K562 (cell line): ENCODE data around the gene ACLY. TPM values are rescaled to one million over a fixed set of nuclear protein-coding genes. Genes with fewer than 3 reads are reported as not detected.

ENCODE experiments used
- ATAC-seq: fragments of 200-7000 bp; cut with Tn5 transposase; 3 replicates; pipeline ENCODE4 v1.9.1; 2020; ENCODE audit warnings: moderate library complexity
- BruUV-seq: library from RNA; stranded (reverse); fragments of 400-500 nt; replicated peaks from 2 replicates; lab custom pipeline; 2021; lab: Mats Ljungman, UMichigan
- CTCF ChIA-PET: fragments of 300-600 bp; formaldehyde crosslinking; extraction: SDS; loops from one replicate; lab custom pipeline; 2021; ENCODE audit warnings: low intra/inter-chr PET ratio; lab: Yijun Ruan, JAX
- POLR2A ChIA-PET: fragments of 300-600, 350-650 bp; sonication (Branson Sonifier 250); formaldehyde crosslinking; extraction: SDS; loops from one replicate; lab custom pipeline; 2021; ENCODE audit warnings: antibody characterized with exemption, inconsistent platforms; lab: Yijun Ruan, JAX
- DNase-seq, 4 experiments: peaks; one replicate each; pipeline versions ENCODE4 v3.0.0 to v3.0.0-alpha.2; 2011 to 2018; ENCODE audit warnings: low spot score in 3 of 4, mixed read lengths in 3 of 4; ENCODE audit errors: extremely low read depth in 1 of 4
- FAIRE-seq: peaks from 2 replicates; lab custom pipeline; 2011; peaks lifted over from hg19 to GRCh38; lab: Jason Lieb, UNC
- H2AFZ ChIP-seq: 2 replicates; pipeline ENCODE4 v1.6.0; 2011; ENCODE audit warnings: low read depth, low read length, control low read depth, inconsistent platforms
- H3K27ac ChIP-seq: fragments of 200-600 bp; 3 replicates; pipeline ENCODE4 v1.8.0; 2011; ENCODE audit warnings: low read depth, mild to moderate bottlenecking, control low read depth, inconsistent platforms, low read length, moderate library complexity, mixed read lengths; ENCODE audit errors: extremely low read depth
- H3K27me3 ChIP-seq, 2 experiments: fragments of 300-600 bp in 1 of 2; 2 replicates in 1 of 2; 3 replicates in 1 of 2; pipeline versions ENCODE4 v1.6.0 to v1.8.0; 2011; ENCODE audit warnings: inconsistent platforms in 2 of 2, low read length in 2 of 2, mild to moderate bottlenecking in 1 of 2, mixed read lengths in 1 of 2, moderate library complexity in 1 of 2; ENCODE audit not compliant: control insufficient read depth in 2 of 2, insufficient read depth in 2 of 2
- H3K36me3 ChIP-seq: fragments of 300-600 bp; 3 replicates; pipeline ENCODE4 v1.8.0; 2011; ENCODE audit warnings: mild to moderate bottlenecking, low read length, inconsistent platforms; ENCODE audit not compliant: control insufficient read depth, insufficient read depth
- H3K4me1 ChIP-seq, 2 experiments: fragments of 200-600 bp in 1 of 2; replicated peaks in 1 of 2; 2 replicates in 1 of 2; 3 replicates in 1 of 2; pipeline versions ENCODE4 v1.5.1 to v1.8.0; 2011; ENCODE audit warnings: inconsistent platforms in 2 of 2, low read length in 2 of 2, mild to moderate bottlenecking in 1 of 2, mixed read lengths in 1 of 2, moderate library complexity in 1 of 2; ENCODE audit not compliant: control insufficient read depth in 2 of 2, insufficient read depth in 2 of 2
- H3K4me2 ChIP-seq: 2 replicates; pipeline ENCODE4 v1.6.1; 2011; ENCODE audit warnings: low read length, control low read depth, inconsistent platforms, mixed read lengths; ENCODE audit not compliant: insufficient read depth
- H3K4me3 ChIP-seq: fragments of 200-600 bp; sonication (generic), shearing (Covaris generic); 2 replicates; pipeline ENCODE4 v1.5.1; 2016; ENCODE audit warnings: control low read depth, inconsistent platforms
- H3K79me2 ChIP-seq: fragments of 200-600 bp; 3 replicates; pipeline ENCODE4 v1.8.0; 2011; ENCODE audit warnings: low read length, inconsistent platforms; ENCODE audit not compliant: control insufficient read depth, insufficient read depth
- H3K9ac ChIP-seq, 2 experiments: 2 replicates each; pipeline versions ENCODE4 v1.6.0 to v1.6.1; 2011; ENCODE audit warnings: low read depth in 2 of 2, low read length in 2 of 2, control low read depth in 1 of 2, inconsistent platforms in 1 of 2, mild to moderate bottlenecking in 1 of 2, mixed read lengths in 1 of 2; ENCODE audit not compliant: insufficient read depth in 1 of 2
- H3K9me1 ChIP-seq: one replicate; pipeline ENCODE4 v1.6.0; 2011; ENCODE audit warnings: inconsistent platforms, mild to moderate bottlenecking, low read length, moderate library complexity; ENCODE audit not compliant: control insufficient read depth, insufficient read depth
- H3K9me3 ChIP-seq: replicated peaks from 2 replicates; pipeline ENCODE4 v1.5.1; 2011; ENCODE audit warnings: low read depth, low read length, inconsistent platforms; ENCODE audit not compliant: control insufficient read depth, insufficient read depth
- H4K20me1 ChIP-seq: replicated peaks from 2 replicates; pipeline ENCODE4 v1.6.1; 2011; ENCODE audit warnings: low read length, inconsistent platforms, mixed read lengths; ENCODE audit not compliant: control insufficient read depth, insufficient read depth
- ADNP ChIP-seq: fragments of 200-800 bp; sonication (Bioruptor generic); IDR thresholded peaks from 2 replicates; pipeline ENCODE4 v1.6.1; 2016; ENCODE audit warnings: missing genetic modification characterization, missing compliant biosample characterization
- ETV1 ChIP-seq: fragments of 450-650 bp; conservative IDR thresholded peaks from 2 replicates; pipeline ENCODE4 v1.6.1; 2016; ENCODE audit warnings: missing genetic modification characterization, control low read depth, low read depth, missing compliant biosample characterization
- FOXP1 ChIP-seq: sonication (generic); formaldehyde crosslinking; IDR thresholded peaks from 2 replicates; pipeline ENCODE4 v1.8.0; 2022; ENCODE audit warnings: mild to moderate bottlenecking, missing genetic modification reagents
- FUS ChIP-seq: fragments of 200-400 bp; formaldehyde crosslinking; optimal IDR thresholded peaks from 2 replicates; pipeline ENCODE3; 2017; ENCODE audit warnings: low read depth, low read length
- HIVEP1 ChIP-seq: fragments of 250-450 bp; sonication (Bioruptor Pico); IDR thresholded peaks from 2 replicates; pipeline ENCODE4 v1.4.0; 2020; ENCODE audit warnings: mild to moderate bottlenecking
- HOXB6 ChIP-seq: fragments of 250-450 bp; sonication (Bioruptor Pico); IDR thresholded peaks from 2 replicates; pipeline ENCODE4 v1.5.1; 2022; ENCODE audit warnings: mild to moderate bottlenecking, borderline replicate concordance
- MCM3 ChIP-seq: fragments of 450-650 bp; IDR thresholded peaks from 2 replicates; pipeline ENCODE4 v1.6.1; 2016
- MECOM ChIP-seq: fragments of 250-450 bp; sonication (Bioruptor Pico); IDR thresholded peaks from 2 replicates; pipeline ENCODE4 v1.8.0; 2022; ENCODE audit warnings: inconsistent platforms
- MXI1 ChIP-seq: IDR thresholded peaks from 2 replicates; pipeline ENCODE4 v1.6.1; 2011; ENCODE audit warnings: low read depth, mild to moderate bottlenecking, improper control_type of control experiment, low read length
- NFIX ChIP-seq: fragments of 250-450 bp; sonication (Bioruptor Pico); IDR thresholded peaks from 2 replicates; pipeline ENCODE4 v1.4.0; 2020; ENCODE audit warnings: low read depth, mild to moderate bottlenecking, moderate library complexity
- PTRF ChIP-seq: fragments of 450-650 bp; IDR thresholded peaks from 2 replicates; pipeline ENCODE4 v1.6.1; 2016; ENCODE audit warnings: mild to moderate bottlenecking, missing genetic modification characterization, missing compliant biosample characterization
- SMARCA5 ChIP-seq: fragments of 450-650 bp; IDR thresholded peaks from 2 replicates; pipeline ENCODE4 v1.6.1; 2016
- XRCC4 ChIP-seq: IDR thresholded peaks from one replicate; pipeline ENCODE4 v1.6.1; 2011; ENCODE audit not compliant: insufficient read depth, insufficient read length; ENCODE audit errors: extremely low read depth
- ZNF274 ChIP-seq: IDR thresholded peaks from 2 replicates; pipeline ENCODE4 v1.6.1; 2011; ENCODE audit warnings: low read depth, mild to moderate bottlenecking, low read length, moderate library complexity, borderline replicate concordance
- ZNF431 ChIP-seq: sonication (generic); formaldehyde crosslinking; IDR thresholded peaks from 2 replicates; pipeline ENCODE4 v1.8.0; 2022; ENCODE audit warnings: mild to moderate bottlenecking, missing genetic modification reagents
- ZNF584 ChIP-seq: fragments of 200-800 bp; sonication (Bioruptor generic); IDR thresholded peaks from 2 replicates; pipeline ENCODE4 v1.6.1; 2016; ENCODE audit warnings: low read depth, mild to moderate bottlenecking, missing genetic modification characterization, missing compliant biosample characterization
- WGBS: fragments of 100-300 bp; shearing (Covaris generic); methylation state at CpG from one replicate; pipeline ENCODE4 v1.1.6; 2016; ENCODE audit warnings: low coverage, mixed read lengths; ENCODE audit not compliant: insufficient coverage; ENCODE audit errors: missing lambda C conversion rate; 5-methylcytosine and 5-hydroxymethylcytosine counted together
- in situ Hi-C: fragments of 300-500 bp; cut with MboI; formaldehyde crosslinking; loops from 4 replicates; pipeline ENCODE4 v1.15.0; 2018; ENCODE audit warnings: inconsistent platforms, mixed read lengths
- intact Hi-C: fragments of 100-400 bp; cut with micrococcal nuclease; formaldehyde crosslinking; loops from 2 replicates; pipeline ENCODE4 v1.14.2; 2022
- polyA plus RNA-seq, 8 experiments: library from polyadenylated mRNA; depleted of rRNA in 4 of 8; stranded (reverse) in 5 of 8; unstranded in 3 of 8; fragments of >200 nt; fragmentation: Nextera tagmentation in 2 of 8; fragmentation: Illumina TruSeq in 1 of 8; extraction: Ambion mirVana in 2 of 8; extraction: Trizol in 1 of 8; gene quantifications; 2 replicates each; pipeline versions ENCODE4 v1.2.1 to v1.2.3, GENCODE V29; 2011 to 2014; ENCODE audit warnings: inconsistent platforms in 1 of 8, missing spikeins in 1 of 8
- total RNA-seq, 7 experiments: library from RNA; depleted of rRNA in 6 of 7; stranded (reverse); fragments of >200 nt in 6 of 7; fragmentation: Illumina TruSeq in 2 of 7; extraction: Trizol in 2 of 7; gene quantifications; 2 replicates each; pipeline versions ENCODE4 v1.2.1 to v1.2.3, GENCODE V29; 2011 to 2021; ENCODE audit warnings: low replicate concordance in 1 of 7
- TF ChIP-seq, protein P1 (sequence below): fragments of 250-450 bp; sonication (Bioruptor Pico); IDR thresholded peaks from 2 replicates; pipeline ENCODE4 v1.8.0; 2022; ENCODE audit warnings: inconsistent platforms
- TF ChIP-seq, protein P2 (sequence below): sonication (generic); formaldehyde crosslinking; IDR thresholded peaks from 2 replicates; pipeline ENCODE4 v1.8.1; 2022; ENCODE audit warnings: missing genetic modification reagents
- TF ChIP-seq, protein P3 (sequence below), 2 experiments: IDR thresholded peaks in 1 of 2; conservative IDR thresholded peaks in 1 of 2; 2 replicates each; pipeline ENCODE4 v1.6.1; 2016; ENCODE audit warnings: low read depth in 2 of 2, mild to moderate bottlenecking in 1 of 2, missing compliant biosample characterization in 1 of 2, missing genetic modification characterization in 1 of 2, moderate library complexity in 1 of 2

ACLY gene
- total and polyA plus RNA-seq, 9 of the 15 experiments (the other 6 are each of a cell fraction or from before 2014, with no cell fraction given), result 42.9 to 280 (median 125) TPM

DNA sequence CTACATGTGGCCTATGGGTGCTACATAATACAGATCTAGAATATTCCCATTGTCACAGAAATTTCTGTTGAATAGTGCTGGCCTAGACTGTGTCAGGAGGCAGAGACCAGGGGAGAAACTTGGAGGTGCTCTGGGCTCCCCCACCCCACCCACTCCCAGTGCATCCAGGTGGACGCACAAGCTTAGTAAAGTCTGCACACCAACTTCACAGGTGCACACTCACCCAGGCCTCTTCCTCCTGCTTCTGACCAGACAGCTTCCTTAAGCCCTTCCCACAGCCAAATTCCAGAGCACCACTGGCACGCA lies 40.2 kb upstream of the ACLY start:
- Histone ChIP-seq H4K20me1 (no peaks in the 10 kb centered on the region), H2AFZ (peak overlapping the region; percentile 98; the same call in 1 of the 2 replicates), H3K9me3 (no peaks in the 10 kb centered on the region), H3K4me1 (peaks cover 23 to 29% of the 10 kb centered on the region in 2 experiments)
- WGBS, result 92% methylated on average over 1 of the region's 2 CpGs
- FAIRE-seq, result no peak
- in situ Hi-C loops, result loop anchor here (5.0 kb wide), 1 partner anchor 222 kb away; no protein-coding TSS in a partner anchor
- POLR2A ChIA-PET, result interaction anchor here (0.6 to 3.0 kb wide), 8 partner anchors 10 to 545 kb away, joined by 3 to 9 read pairs (median 4); partner anchors contain the start of genes JUP and ODAD4
- no peak for TF ChIP-seq ZNF274
- TF ChIP-seq ETV1 (tag), result no peak
- TF ChIP-seq SMARCA5, result no peak
- TF ChIP-seq HOXB6, result no peak
- no peak for TF ChIP-seq FUS
- TF ChIP-seq, protein P1, sequence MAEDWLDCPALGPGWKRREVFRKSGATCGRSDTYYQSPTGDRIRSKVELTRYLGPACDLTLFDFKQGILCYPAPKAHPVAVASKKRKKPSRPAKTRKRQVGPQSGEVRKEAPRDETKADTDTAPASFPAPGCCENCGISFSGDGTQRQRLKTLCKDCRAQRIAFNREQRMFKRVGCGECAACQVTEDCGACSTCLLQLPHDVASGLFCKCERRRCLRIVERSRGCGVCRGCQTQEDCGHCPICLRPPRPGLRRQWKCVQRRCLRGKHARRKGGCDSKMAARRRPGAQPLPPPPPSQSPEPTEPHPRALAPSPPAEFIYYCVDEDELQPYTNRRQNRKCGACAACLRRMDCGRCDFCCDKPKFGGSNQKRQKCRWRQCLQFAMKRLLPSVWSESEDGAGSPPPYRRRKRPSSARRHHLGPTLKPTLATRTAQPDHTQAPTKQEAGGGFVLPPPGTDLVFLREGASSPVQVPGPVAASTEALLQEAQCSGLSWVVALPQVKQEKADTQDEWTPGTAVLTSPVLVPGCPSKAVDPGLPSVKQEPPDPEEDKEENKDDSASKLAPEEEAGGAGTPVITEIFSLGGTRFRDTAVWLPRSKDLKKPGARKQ (CRISPR knock-in tag), result no peak
- TF ChIP-seq XRCC4, result no peak
- TF ChIP-seq MECOM (CRISPR knock-in tag), result no peak
- TF ChIP-seq, protein P2, sequence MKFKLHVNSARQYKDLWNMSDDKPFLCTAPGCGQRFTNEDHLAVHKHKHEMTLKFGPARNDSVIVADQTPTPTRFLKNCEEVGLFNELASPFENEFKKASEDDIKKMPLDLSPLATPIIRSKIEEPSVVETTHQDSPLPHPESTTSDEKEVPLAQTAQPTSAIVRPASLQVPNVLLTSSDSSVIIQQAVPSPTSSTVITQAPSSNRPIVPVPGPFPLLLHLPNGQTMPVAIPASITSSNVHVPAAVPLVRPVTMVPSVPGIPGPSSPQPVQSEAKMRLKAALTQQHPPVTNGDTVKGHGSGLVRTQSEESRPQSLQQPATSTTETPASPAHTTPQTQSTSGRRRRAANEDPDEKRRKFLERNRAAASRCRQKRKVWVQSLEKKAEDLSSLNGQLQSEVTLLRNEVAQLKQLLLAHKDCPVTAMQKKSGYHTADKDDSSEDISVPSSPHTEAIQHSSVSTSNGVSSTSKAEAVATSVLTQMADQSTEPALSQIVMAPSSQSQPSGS, result no peak
- no peak for TF ChIP-seq NFIX (CRISPR knock-in tag)
- TF ChIP-seq ZNF584, result no peak
- no peak for TF ChIP-seq HIVEP1
- no peak for TF ChIP-seq ADNP
- TF ChIP-seq MCM3, result no peak
- no peak for TF ChIP-seq PTRF (tag)
- TF ChIP-seq, protein P3, sequence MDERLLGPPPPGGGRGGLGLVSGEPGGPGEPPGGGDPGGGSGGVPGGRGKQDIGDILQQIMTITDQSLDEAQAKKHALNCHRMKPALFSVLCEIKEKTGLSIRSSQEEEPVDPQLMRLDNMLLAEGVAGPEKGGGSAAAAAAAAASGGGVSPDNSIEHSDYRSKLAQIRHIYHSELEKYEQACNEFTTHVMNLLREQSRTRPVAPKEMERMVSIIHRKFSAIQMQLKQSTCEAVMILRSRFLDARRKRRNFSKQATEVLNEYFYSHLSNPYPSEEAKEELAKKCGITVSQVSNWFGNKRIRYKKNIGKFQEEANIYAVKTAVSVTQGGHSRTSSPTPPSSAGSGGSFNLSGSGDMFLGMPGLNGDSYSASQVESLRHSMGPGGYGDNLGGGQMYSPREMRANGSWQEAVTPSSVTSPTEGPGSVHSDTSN (CRISPR knock-in tag; IDR thresholded peaks at IDR 0.05; ENCODE audit: low read depth), result no peak
- TF ChIP-seq, protein P3 (tag; conservative IDR thresholded peaks at IDR 0.05; ENCODE audit: low read depth), result no peak
- TF ChIP-seq MXI1, result no peak
- no peak for TF ChIP-seq ZNF431 (CRISPR knock-in tag)
- no peak for TF ChIP-seq FOXP1 (CRISPR knock-in tag)
- TF ChIP-seq, all 486 proteins: peak for 0
- no peak overlapping the region; a peak in 1 of 4 replicates for H3K9ac ChIP-seq
- CTCF ChIA-PET, result interaction anchor here (1.5 to 1.8 kb wide), 2 partner anchors 29 to 220 kb away, joined by 9 to 14 read pairs; partner anchors contain the start of gene ODAD4
- ATAC-seq (no peak), DNase-seq (no peak)
- H3K4me2 ChIP-seq, result no peak overlapping the region; the same call in 1 of the 2 replicates
- no peaks in the 10 kb centered on the region for H3K36me3 ChIP-seq
- H3K79me2 ChIP-seq, result no peaks in the 10 kb centered on the region
- H3K27me3 ChIP-seq, result no peaks in the 10 kb centered on the region
- H3K4me3 ChIP-seq, result no peak overlapping the region
- intact Hi-C loops, result loop anchor here (1.0 to 5.0 kb wide), 4 partner anchors 28 to 221 kb away; partner anchors contain the start of genes ACLY and ODAD4
- H3K27ac ChIP-seq, result no peak overlapping the region
- no TSS peak for BruUV-seq
- peaks cover 3% of the 10 kb centered on the region for H3K9me1 ChIP-seq
